Neuronal stem cell (in vitro differentiated cells): Measurements from ENCODE around the gene NAGPA.

Source experiments
- DNase-seq: peaks from one replicate; pipeline ENCODE4 v3.0.0-alpha.2; 2013; ENCODE audit warnings: low spot score
- H2AFZ ChIP-seq: one replicate; pipeline ENCODE4 v1.6.1; 2013; ENCODE audit warnings: mild to moderate bottlenecking, low read length, inconsistent platforms
- H2AK5ac ChIP-seq: 2 replicates; pipeline ENCODE4 v1.6.1; 2013; ENCODE audit warnings: low read depth, mild to moderate bottlenecking, inconsistent platforms, low read length, moderate library complexity, mixed read lengths
- H2BK120ac ChIP-seq: 2 replicates; pipeline ENCODE4 v1.6.1; 2013; ENCODE audit warnings: low read depth, mild to moderate bottlenecking, inconsistent platforms, low read length, moderate library complexity, mixed read lengths
- H2BK12ac ChIP-seq: one replicate; pipeline ENCODE4 v1.6.1; 2013; ENCODE audit warnings: low read length, inconsistent platforms
- H2BK15ac ChIP-seq: 2 replicates; pipeline ENCODE4 v1.6.1; 2013; ENCODE audit warnings: mild to moderate bottlenecking, low read length, inconsistent platforms, mixed read lengths
- H2BK5ac ChIP-seq: one replicate; pipeline ENCODE4 v1.6.1; 2013; ENCODE audit warnings: inconsistent platforms, mild to moderate bottlenecking, low read length, moderate library complexity
- H3K14ac ChIP-seq: one replicate; pipeline ENCODE4 v1.6.1; 2013; ENCODE audit warnings: low read length, inconsistent platforms
- H3K18ac ChIP-seq: 2 replicates; pipeline ENCODE4 v1.6.1; 2013; ENCODE audit warnings: low read length, inconsistent platforms
- H3K23ac ChIP-seq: 2 replicates; pipeline ENCODE4 v1.6.1; 2013; ENCODE audit warnings: low read depth, mild to moderate bottlenecking, mixed read lengths, low read length, inconsistent platforms; ENCODE audit not compliant: poor library complexity
- H3K27ac ChIP-seq: replicated peaks from 3 replicates; pipeline ENCODE4 v1.5.1; 2013; ENCODE audit warnings: low read length, inconsistent platforms
- H3K27me3 ChIP-seq, 3 experiments: 2 replicates each; pipeline ENCODE4 v1.6.1; 2013; ENCODE audit warnings: low read length in 3 of 3, mild to moderate bottlenecking in 2 of 3, inconsistent platforms in 1 of 3, low read depth in 1 of 3, mixed read lengths in 1 of 3, moderate library complexity in 1 of 3; ENCODE audit not compliant: control insufficient read depth in 3 of 3, insufficient read depth in 3 of 3
- H3K36me3 ChIP-seq, 2 donors: replicated peaks in 1 of 2; 2 replicates each; pipeline ENCODE4 v1.6.1; 2013; ENCODE audit warnings: low read length in 2 of 2; ENCODE audit not compliant: control insufficient read depth in 2 of 2, insufficient read depth in 2 of 2
- H3K4ac ChIP-seq: 2 replicates; pipeline ENCODE4 v1.6.1; 2013; ENCODE audit warnings: inconsistent platforms, mild to moderate bottlenecking, low read length, moderate library complexity
- H3K4me1 ChIP-seq, 2 donors: 1 replicate in 1 of 2; 2 replicates in 1 of 2; pipeline ENCODE4 v1.6.1; 2013; ENCODE audit warnings: low read length in 2 of 2, low read depth in 1 of 2; ENCODE audit not compliant: control insufficient read depth in 2 of 2, insufficient read depth in 1 of 2
- H3K4me2 ChIP-seq: one replicate; pipeline ENCODE4 v1.6.1; 2013; ENCODE audit warnings: mild to moderate bottlenecking, low read length, inconsistent platforms; ENCODE audit not compliant: insufficient read depth, poor library complexity, severe bottlenecking
- H3K4me3 ChIP-seq, 2 donors: 2 replicates each; pipeline ENCODE4 v1.5.1; 2013; ENCODE audit warnings: low read length in 2 of 2, mild to moderate bottlenecking in 2 of 2, inconsistent platforms in 1 of 2, moderate library complexity in 1 of 2
- H3K79me1 ChIP-seq: one replicate; pipeline ENCODE4 v1.6.1; 2013; ENCODE audit warnings: low read depth, mild to moderate bottlenecking, inconsistent platforms, low read length, moderate library complexity
- H3K9ac ChIP-seq: one replicate; pipeline ENCODE4 v1.6.1; 2013; ENCODE audit warnings: mild to moderate bottlenecking, low read depth, low read length, inconsistent platforms; ENCODE audit not compliant: poor library complexity
- H3K9me3 ChIP-seq, 2 donors: replicated peaks in 1 of 2; 2 replicates each; pipeline versions ENCODE3 to v1.6.1; 2013; ENCODE audit warnings: low read length in 2 of 2, mild to moderate bottlenecking in 2 of 2, inconsistent platforms in 1 of 2, low read depth in 1 of 2, mixed read lengths in 1 of 2, moderate library complexity in 1 of 2; ENCODE audit not compliant: control insufficient read depth in 2 of 2, insufficient read depth in 1 of 2
- H4K8ac ChIP-seq: one replicate; pipeline ENCODE4 v1.6.1; 2013; ENCODE audit warnings: low read depth, mild to moderate bottlenecking, inconsistent platforms, low read length, moderate library complexity
- H4K91ac ChIP-seq: one replicate; pipeline ENCODE4 v1.6.1; 2013; ENCODE audit warnings: low read length, low read depth, mild to moderate bottlenecking, inconsistent platforms; ENCODE audit not compliant: poor library complexity
- WGBS, 2 donors: extraction: QIAGEN DNeasy Blood & Tissue Kit; methylation state at CpG; one replicate each; pipeline ENCODE4 v1.1.7; 2013; ENCODE audit warnings: missing lambda C conversion rate in 2 of 2, mixed read lengths in 1 of 2; ENCODE audit not compliant: insufficient read length in 2 of 2, insufficient replicate concordance in 1 of 2; ENCODE audit errors: extremely low coverage in 2 of 2; 5-methylcytosine and 5-hydroxymethylcytosine counted together

The NAGPA gene

DNA sequence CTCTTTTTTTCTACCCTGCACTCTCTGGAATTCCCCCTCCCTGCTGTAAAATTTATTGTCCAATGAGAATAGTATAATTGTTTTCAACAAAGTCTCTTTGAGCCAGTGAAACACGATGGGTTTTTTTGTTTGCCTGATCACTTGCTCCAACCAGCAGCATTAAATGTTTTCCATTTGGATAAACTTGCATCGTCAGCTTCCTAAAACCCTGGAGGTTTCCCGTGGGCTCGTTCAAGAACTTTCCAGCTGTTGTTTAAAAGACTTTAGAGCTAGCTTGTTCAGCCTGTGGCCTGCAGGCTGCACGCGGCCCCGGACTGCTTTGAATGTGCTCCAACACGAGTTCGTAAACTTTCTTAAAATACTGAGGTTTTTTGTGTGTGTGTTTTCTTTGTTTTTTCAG, 14.9 kb downstream of the NAGPA start:
- H3K36me3 ChIP-seq = no peaks in the 10 kb centered on the region
- no peak overlapping the region for H2BK120ac ChIP-seq
- H4K8ac ChIP-seq = no peak overlapping the region
- H4K91ac ChIP-seq = no peak overlapping the region
- DNase-seq = no peak
- H2BK15ac ChIP-seq = no peak overlapping the region
- no peak overlapping the region for H3K4me3 ChIP-seq
- peaks cover 0 to 1% of the 10 kb centered on the region in 2 donors for H3K9me3 ChIP-seq
- H3K18ac ChIP-seq = no peak overlapping the region
- no peak overlapping the region for H3K9ac ChIP-seq
- H3K79me1 ChIP-seq = no peaks in the 10 kb centered on the region
- WGBS, 2 donors = no CpG with 5 or more reads among the region's 9 CpGs
- H3K27me3 ChIP-seq = peaks cover 0 to 6% (median 0%) of the 10 kb centered on the region in 3 experiments
- no peak overlapping the region for H3K4me2 ChIP-seq
- no peak overlapping the region for H2AFZ ChIP-seq
- no peak overlapping the region for H3K23ac ChIP-seq
- no peak overlapping the region for H2AK5ac ChIP-seq
- H3K4me1 ChIP-seq = no peaks in the 10 kb centered on the region
- H3K4ac ChIP-seq = no peak overlapping the region
- no peak overlapping the region for H2BK12ac ChIP-seq
- no peak overlapping the region for H3K27ac ChIP-seq
- no peak overlapping the region for H3K14ac ChIP-seq
- no peak overlapping the region for H2BK5ac ChIP-seq

DNA sequence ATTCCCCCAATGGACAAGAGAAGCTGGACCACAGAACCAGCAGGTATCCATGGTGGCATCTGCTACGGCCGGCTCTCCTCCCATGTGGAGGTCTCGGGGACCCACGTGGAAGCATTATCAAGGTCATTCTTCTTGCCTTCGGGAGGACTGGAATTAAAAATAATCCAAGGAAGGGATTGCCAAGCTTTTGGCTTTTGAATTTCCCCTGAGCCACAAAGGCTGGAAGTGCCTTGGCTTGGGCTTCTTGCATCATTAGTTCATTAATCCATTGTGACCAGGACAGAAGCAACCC, 16.1 kb downstream of the NAGPA start:
- H2AFZ ChIP-seq = no peak overlapping the region
- no peak overlapping the region for H3K18ac ChIP-seq
- no peak overlapping the region for H3K9ac ChIP-seq
- H4K91ac ChIP-seq = no peak overlapping the region
- no peak overlapping the region for H3K4me2 ChIP-seq
- H3K36me3 ChIP-seq = no peaks in the 10 kb centered on the region
- no peak overlapping the region for H2BK15ac ChIP-seq
- H3K23ac ChIP-seq = no peak overlapping the region
- H4K8ac ChIP-seq = no peak overlapping the region
- no peaks in the 10 kb centered on the region for H3K79me1 ChIP-seq
- H2BK5ac ChIP-seq = no peak overlapping the region
- no CpG with 5 or more reads among the region's 5 CpGs for WGBS, 2 donors
- H3K4me1 ChIP-seq = no peaks in the 10 kb centered on the region
- DNase-seq = no peak
- H3K9me3 ChIP-seq = peaks cover 0 to 1% of the 10 kb centered on the region in 2 donors
- H2BK120ac ChIP-seq = no peak overlapping the region
- H3K4ac ChIP-seq = no peak overlapping the region
- peaks cover 0 to 6% (median 0%) of the 10 kb centered on the region in 3 experiments for H3K27me3 ChIP-seq
- H2AK5ac ChIP-seq = no peak overlapping the region
- no peak overlapping the region for H3K4me3 ChIP-seq
- H3K27ac ChIP-seq = no peak overlapping the region
- H3K14ac ChIP-seq = no peak overlapping the region
- H2BK12ac ChIP-seq = no peak overlapping the region

DNA sequence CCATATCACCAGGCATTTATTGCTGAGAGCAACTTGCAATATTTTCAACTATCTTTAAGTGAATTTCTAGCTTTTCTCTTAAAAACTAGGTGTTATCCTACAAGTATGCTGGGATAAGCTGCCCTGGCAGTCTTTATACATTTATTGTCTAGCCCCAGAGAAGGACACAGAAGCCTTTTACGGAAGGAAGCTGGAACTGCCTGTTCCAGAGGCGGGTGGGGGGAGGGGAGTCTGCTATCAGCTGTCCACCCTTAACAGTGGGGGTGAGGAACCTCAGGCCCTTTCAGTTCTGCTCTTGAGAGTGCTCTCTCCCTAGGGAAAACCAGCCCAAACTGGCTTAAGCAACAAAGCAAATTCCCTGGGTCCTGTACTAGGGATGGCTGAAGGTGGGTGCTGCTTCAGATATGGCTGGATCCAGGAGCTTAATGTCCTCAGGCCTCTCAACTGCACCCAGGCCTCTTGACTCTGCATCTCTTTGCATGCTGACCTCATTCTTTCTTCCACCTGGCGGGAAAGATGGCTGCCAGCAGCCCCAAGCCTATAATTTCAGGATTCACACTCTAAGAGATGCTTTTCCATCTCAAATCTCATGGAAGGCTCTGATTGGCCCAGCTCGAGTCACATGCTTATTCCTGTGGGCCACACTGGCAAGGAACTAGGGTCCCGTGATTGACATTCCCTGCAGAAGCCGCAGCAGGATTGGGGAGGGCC, 16.6 kb downstream of the NAGPA start:
- H3K14ac ChIP-seq = no peak overlapping the region
- H3K4me1 ChIP-seq = no peaks in the 10 kb centered on the region
- H3K27me3 ChIP-seq = peaks cover 0 to 9% (median 0%) of the 10 kb centered on the region in 3 experiments
- H3K4ac ChIP-seq = no peak overlapping the region
- no peak overlapping the region for H3K9ac ChIP-seq
- H3K18ac ChIP-seq = no peak overlapping the region
- H2AK5ac ChIP-seq = no peak overlapping the region
- H2BK5ac ChIP-seq = no peak overlapping the region
- H3K4me3 ChIP-seq = no peak overlapping the region
- no peak overlapping the region for H4K8ac ChIP-seq
- H2BK15ac ChIP-seq = no peak overlapping the region
- no peaks in the 10 kb centered on the region for H3K36me3 ChIP-seq
- H3K23ac ChIP-seq = no peak overlapping the region
- no peak for DNase-seq
- no peak overlapping the region for H2BK12ac ChIP-seq
- no CpG with 5 or more reads among the region's 6 CpGs for WGBS, 2 donors
- no peak overlapping the region for H4K91ac ChIP-seq
- no peaks in the 10 kb centered on the region for H3K79me1 ChIP-seq
- no peak overlapping the region for H2BK120ac ChIP-seq
- H2AFZ ChIP-seq = no peak overlapping the region
- peaks cover 0 to 1% of the 10 kb centered on the region in 2 donors for H3K9me3 ChIP-seq
- no peak overlapping the region for H3K4me2 ChIP-seq
- no peak overlapping the region for H3K27ac ChIP-seq

DNA sequence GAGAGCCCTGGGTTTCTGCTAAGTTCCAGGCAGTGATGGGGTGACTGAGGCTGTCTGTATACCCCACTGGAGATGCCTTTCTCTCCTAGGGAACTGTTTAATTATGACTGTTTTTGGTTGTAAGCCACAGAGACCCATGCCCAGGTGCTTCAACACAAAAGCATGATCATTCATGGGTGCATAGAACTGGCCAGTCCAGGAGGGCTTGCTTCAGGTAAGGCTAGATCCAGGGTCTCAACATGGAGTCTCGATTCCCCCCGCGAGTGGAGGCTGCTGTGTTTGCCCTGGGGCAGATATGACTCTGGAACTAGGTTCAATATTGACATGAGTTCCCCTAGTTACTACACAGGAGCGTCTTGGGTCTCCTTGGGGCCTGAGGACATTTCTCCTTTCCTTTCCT, 17.8 kb downstream of the NAGPA start:
- no peak overlapping the region for H3K4me2 ChIP-seq
- H3K23ac ChIP-seq = no peak overlapping the region
- no peak overlapping the region for H2BK120ac ChIP-seq
- peak overlapping the region; percentile 82 for H2AK5ac ChIP-seq
- peak overlapping the region; percentile 53 for H4K91ac ChIP-seq
- no peak overlapping the region for H3K18ac ChIP-seq
- H2AFZ ChIP-seq = no peak overlapping the region
- no peak overlapping the region for H3K4ac ChIP-seq
- H3K9ac ChIP-seq = no peak overlapping the region
- H3K27me3 ChIP-seq = peaks cover 0 to 19% (median 0%) of the 10 kb centered on the region in 3 experiments
- H2BK15ac ChIP-seq = no peak overlapping the region
- DNase-seq = no peak
- H3K4me1 ChIP-seq = no peaks in the 10 kb centered on the region
- peaks cover 0 to 1% of the 10 kb centered on the region in 2 donors for H3K9me3 ChIP-seq
- H3K79me1 ChIP-seq = no peaks in the 10 kb centered on the region
- H3K14ac ChIP-seq = no peak overlapping the region
- no peak overlapping the region for H2BK12ac ChIP-seq
- H3K4me3 ChIP-seq = no peak overlapping the region
- H3K27ac ChIP-seq = no peak overlapping the region
- no CpG with 5 or more reads among the region's 4 CpGs for WGBS, 2 donors
- H3K36me3 ChIP-seq = no peaks in the 10 kb centered on the region
- no peak overlapping the region for H2BK5ac ChIP-seq
- H4K8ac ChIP-seq = no peak overlapping the region
